Fibroblast of mammary gland (primary cell): Measurements from ENCODE around the gene ASPN.

ENCODE experiments used
- DNase-seq: peaks from one replicate; pipeline ENCODE4 v3.0.0-alpha.2; 2010; ENCODE audit warnings: low read depth
- H3K4me3 ChIP-seq: 2 replicates; pipeline ENCODE4 v1.5.1; 2011; ENCODE audit warnings: low read depth, mild to moderate bottlenecking, low read length, moderate library complexity; ENCODE audit not compliant: control insufficient read depth
- TF ChIP-seq, protein P1 (sequence below): conservative IDR thresholded peaks from 2 replicates; pipeline ENCODE4 v1.5.1; 2011; ENCODE audit warnings: low read depth, low read length, inconsistent platforms; ENCODE audit not compliant: control insufficient read depth, insufficient read depth

The ASPN gene

DNA sequence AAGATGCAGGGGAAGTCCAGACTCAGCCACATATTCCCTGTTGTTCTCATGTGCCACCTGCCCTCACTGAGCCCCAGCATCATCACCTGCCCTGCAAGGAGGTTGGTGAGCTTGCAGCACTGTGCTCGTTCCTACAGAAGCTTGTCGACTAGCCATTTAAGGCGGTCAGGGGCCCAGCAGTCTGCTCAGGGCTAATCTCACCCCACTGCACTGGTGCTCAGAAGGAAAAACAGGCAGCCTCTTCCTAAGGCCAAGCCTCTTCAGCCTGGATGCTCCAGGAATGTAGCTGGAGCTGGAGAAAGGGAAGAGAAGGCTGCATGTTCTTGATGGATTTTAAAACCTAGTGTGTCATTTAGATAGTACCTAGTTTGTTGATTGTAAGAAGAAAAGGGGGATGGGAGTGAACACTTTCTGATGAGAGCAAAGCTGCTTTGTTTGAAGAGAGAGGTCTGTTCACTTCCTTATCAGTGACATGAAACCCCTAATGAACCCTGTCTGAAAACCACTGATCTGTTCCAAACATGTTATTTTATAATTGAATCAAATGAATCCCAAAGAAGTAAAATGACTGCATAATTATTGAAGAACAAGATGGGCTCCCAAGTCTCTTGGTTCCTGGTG lies 10.6 kb upstream of the ASPN start:
- H3K4me3 ChIP-seq, result no peak overlapping the region
- DNase-seq, result no peak
- TF ChIP-seq, protein P1, sequence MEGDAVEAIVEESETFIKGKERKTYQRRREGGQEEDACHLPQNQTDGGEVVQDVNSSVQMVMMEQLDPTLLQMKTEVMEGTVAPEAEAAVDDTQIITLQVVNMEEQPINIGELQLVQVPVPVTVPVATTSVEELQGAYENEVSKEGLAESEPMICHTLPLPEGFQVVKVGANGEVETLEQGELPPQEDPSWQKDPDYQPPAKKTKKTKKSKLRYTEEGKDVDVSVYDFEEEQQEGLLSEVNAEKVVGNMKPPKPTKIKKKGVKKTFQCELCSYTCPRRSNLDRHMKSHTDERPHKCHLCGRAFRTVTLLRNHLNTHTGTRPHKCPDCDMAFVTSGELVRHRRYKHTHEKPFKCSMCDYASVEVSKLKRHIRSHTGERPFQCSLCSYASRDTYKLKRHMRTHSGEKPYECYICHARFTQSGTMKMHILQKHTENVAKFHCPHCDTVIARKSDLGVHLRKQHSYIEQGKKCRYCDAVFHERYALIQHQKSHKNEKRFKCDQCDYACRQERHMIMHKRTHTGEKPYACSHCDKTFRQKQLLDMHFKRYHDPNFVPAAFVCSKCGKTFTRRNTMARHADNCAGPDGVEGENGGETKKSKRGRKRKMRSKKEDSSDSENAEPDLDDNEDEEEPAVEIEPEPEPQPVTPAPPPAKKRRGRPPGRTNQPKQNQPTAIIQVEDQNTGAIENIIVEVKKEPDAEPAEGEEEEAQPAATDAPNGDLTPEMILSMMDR, result no peak

DNA sequence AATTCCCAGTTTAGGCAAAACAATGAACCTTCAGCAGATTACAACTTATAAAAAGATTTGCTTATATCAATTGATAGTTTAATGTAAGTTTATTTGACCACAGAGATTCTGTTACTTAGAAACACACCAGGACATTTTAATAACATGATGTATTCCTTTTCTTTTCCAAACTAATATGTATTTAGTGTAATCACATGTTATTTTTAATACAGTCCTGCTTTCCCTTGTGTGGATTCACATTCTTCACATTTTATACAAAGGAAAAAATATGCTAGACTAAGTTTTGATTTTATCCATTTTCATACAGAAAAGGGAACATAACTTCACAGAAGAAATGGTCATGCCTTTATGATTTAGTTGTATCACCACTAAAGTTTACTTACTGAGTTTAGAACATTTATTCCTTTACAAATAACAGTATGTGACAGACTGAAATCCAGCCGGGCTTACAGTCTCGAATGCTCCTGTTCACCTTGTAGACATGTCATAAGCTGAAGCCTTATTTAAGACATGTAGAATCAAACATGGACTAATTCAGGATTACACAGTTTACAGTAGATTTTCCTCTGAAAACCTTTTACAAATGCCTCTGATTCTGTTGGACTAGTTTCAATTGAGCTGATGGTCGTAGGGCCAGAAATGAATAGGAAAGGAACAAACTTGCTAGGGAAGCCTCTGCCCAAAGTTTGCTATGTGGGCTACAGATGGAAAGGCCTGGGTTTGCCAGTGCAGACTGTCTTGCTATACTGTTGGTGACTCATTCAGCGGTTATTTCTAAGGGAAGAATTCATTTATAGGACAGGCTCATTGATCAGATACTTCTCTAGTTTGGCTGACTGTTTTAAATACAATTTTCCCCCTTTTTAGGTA lies 6.6 kb upstream of the ASPN start:
- H3K4me3 ChIP-seq, result no peak overlapping the region
- TF ChIP-seq, protein P1, result no peak
- DNase-seq, result peak; percentile 54

DNA sequence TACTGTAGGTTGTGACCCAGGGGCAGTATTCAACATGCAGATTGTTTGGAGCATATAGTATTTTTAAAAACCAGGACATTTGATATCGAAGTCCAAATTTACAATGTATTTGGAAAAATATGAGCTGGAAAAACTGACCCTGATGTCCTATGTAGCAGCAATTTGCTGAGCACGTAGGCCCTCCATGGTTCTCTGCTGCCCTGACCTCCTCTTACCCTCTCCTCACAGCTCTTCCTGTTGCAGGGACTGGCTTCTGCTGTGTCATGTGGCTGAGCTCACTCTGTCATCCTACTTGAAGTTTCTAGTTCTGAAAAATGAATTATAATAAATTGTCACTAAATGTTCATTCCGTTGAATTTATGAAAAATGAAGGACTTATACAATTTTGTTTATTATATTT lies 4.1 kb upstream of the ASPN start:
- TF ChIP-seq, protein P1, result no peak
- H3K4me3 ChIP-seq, result no peak overlapping the region
- no peak for DNase-seq

- H3K4me3 ChIP-seq, result no peak overlapping the region
- no peak for DNase-seq
- TF ChIP-seq, protein P1, result no peak
These were observed 2.3 kb upstream of the ASPN start for GRCh38 chr9:92484563-92484962.

- H3K4me3 ChIP-seq, result no peak overlapping the region
- TF ChIP-seq, protein P1, result no peak
- no peak for DNase-seq
These were observed 1.6 kb upstream of the ASPN start for GRCh38 chr9:92483627-92484545.

DNA sequence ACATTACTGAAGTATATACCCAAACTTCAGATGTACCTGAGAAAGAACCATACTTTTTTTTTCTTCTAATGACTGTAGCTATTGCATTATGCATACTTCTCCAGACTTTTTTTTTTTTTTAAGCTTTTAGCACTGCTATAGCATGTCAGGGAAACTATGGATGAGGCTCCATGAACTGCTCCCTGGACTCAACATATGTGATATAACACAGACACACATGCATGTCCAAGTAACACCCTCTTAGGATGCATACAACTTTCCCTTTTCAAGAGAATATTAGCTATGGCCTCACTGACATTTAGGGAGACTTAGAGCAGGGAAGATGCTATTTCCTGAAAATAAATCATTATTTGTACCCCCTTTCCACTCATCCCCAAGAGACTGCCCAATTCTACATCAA lies 499 bp upstream of the ASPN start:
- TF ChIP-seq, protein P1, result no peak
- no peak for DNase-seq
- H3K4me3 ChIP-seq, result no peak overlapping the region
